Measurements from ENCODE around the gene TICAM1. TPM values are rescaled to one million over a fixed set of nuclear protein-coding genes. Genes with fewer than 3 reads are reported as not detected.

The TICAM1 gene
- total RNA-seq, 4 donors from 2014 or later, result 7.5 to 8.3 (median 8.0) TPM

DNA sequence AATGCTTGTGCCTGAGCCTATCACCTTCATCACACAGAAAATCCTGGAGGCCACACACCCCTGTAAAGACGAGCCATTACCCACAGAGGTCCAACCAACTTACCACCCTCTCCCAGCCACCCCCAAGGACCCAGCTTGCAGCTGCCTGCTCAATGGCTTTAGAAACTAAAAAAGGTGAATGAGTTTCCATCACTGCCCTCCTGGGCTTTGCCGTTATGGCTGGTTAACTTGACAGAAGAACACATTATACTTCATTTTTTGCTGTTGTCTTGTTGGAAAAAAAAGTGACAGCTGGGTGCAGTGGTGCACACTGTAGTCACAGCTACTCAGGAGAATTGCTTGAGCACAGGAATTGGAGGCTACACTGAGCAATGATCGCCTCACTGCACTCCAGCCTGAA lies 57.4 kb downstream of the TICAM1 start:
- no peaks in the 10 kb centered on the region for H3K4me1 ChIP-seq
- no peak overlapping the region for H3K4me3 ChIP-seq
- intact Hi-C loops (cut with DNase I), result no loop called here
- TF ChIP-seq EP300 (IDR thresholded peaks at IDR 0.05), result no peak
- no peak for TF ChIP-seq POLR2A (IDR thresholded peaks at IDR 0.05; ENCODE audit: low read depth)
- TF ChIP-seq POLR2AphosphoS5 (IDR thresholded peaks at IDR 0.05), result no peak
- TF ChIP-seq, protein P1, sequence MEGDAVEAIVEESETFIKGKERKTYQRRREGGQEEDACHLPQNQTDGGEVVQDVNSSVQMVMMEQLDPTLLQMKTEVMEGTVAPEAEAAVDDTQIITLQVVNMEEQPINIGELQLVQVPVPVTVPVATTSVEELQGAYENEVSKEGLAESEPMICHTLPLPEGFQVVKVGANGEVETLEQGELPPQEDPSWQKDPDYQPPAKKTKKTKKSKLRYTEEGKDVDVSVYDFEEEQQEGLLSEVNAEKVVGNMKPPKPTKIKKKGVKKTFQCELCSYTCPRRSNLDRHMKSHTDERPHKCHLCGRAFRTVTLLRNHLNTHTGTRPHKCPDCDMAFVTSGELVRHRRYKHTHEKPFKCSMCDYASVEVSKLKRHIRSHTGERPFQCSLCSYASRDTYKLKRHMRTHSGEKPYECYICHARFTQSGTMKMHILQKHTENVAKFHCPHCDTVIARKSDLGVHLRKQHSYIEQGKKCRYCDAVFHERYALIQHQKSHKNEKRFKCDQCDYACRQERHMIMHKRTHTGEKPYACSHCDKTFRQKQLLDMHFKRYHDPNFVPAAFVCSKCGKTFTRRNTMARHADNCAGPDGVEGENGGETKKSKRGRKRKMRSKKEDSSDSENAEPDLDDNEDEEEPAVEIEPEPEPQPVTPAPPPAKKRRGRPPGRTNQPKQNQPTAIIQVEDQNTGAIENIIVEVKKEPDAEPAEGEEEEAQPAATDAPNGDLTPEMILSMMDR (IDR thresholded peaks at IDR 0.05), result no peak
- no peak for DNase-seq (ENCODE audit: extremely low spot score)
- H3K36me3 ChIP-seq, result no peaks in the 10 kb centered on the region
- H3K27me3 ChIP-seq, result peaks cover 0 to 41% (median 0%) of the 10 kb centered on the region in 4 donors
- H3K27ac ChIP-seq (replicated peaks in 1 of 4), result no peak overlapping the region
- 54% methylated on average over 3 of the region's 3 CpGs for WGBS
- no peaks in the 10 kb centered on the region for H3K9me3 ChIP-seq

DNA sequence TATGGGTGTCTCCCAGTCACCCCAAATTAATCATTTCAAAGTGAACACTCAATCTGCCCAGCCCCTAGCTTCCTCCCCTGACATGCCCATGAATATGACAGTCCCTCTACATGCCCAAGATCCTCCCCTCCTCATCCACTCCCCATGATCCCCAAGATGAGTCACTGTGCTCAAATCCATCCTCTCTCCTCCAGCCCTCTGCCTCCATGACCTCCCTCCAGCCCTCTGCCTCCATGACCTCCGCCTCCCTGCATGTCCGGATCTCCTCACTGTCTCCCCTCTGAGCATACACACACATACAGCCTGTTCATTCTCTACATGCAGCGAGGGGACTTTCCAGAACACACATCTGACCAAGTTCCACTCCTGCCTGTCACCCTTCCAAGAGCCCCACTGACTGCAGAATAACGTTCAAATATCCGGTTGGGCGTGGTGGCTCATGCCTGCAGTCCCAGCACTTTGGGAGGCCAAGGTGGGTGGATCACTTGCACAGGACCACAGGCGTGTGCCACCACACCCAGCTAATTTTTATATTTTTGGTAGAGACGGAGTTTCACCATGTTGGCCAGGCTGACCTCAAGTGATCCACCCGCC lies 58.4 kb downstream of the TICAM1 start:
- no peaks in the 10 kb centered on the region for H3K9me3 ChIP-seq
- peaks cover 0 to 4% (median 0%) of the 10 kb centered on the region in 4 donors for H3K4me1 ChIP-seq
- no peak for DNase-seq (ENCODE audit: extremely low spot score)
- TF ChIP-seq EP300 (IDR thresholded peaks at IDR 0.05) (no peak), POLR2A (IDR thresholded peaks at IDR 0.05; ENCODE audit: low read depth) (no peak), POLR2AphosphoS5 (IDR thresholded peaks at IDR 0.05) (no peak)
- TF ChIP-seq, protein P1 (IDR thresholded peaks at IDR 0.05), result no peak
- H3K36me3 ChIP-seq, result no peaks in the 10 kb centered on the region
- intact Hi-C loops (cut with DNase I), result no loop called here
- H3K4me3 ChIP-seq, result no peak overlapping the region
- 60% methylated on average over 9 of the region's 9 CpGs for WGBS
- H3K27me3 ChIP-seq, result peaks cover 0 to 41% (median 0%) of the 10 kb centered on the region in 4 donors
- H3K27ac ChIP-seq (replicated peaks in 1 of 4), result no peak overlapping the region

DNA sequence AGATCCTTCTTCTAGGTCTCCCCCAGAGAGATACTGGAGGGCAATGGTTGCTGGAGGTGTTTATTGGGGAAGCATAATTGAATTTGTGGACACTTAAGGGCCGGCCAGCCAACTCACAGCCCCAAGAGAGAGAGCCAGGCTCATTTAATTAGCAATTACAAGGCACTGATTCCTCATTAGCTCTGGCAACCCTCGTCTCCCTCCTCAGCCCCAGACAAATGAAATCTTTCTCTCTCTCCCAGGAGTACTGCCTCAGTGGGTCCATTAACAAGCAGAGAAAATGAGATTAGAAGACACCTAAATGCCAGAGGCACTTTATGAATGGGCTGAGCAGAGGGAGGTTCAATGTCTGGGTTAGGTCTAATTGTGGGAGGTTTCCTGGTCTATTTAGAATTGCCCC lies 58.9 kb downstream of the TICAM1 start:
- intact Hi-C loops (cut with DNase I), result no loop called here
- H3K4me3 ChIP-seq, result no peak overlapping the region
- peaks cover 0 to 37% (median 0%) of the 10 kb centered on the region in 4 donors for H3K27me3 ChIP-seq
- no peaks in the 10 kb centered on the region for H3K9me3 ChIP-seq
- H3K27ac ChIP-seq (replicated peaks in 1 of 4), result no peak overlapping the region
- no peak for DNase-seq (ENCODE audit: extremely low spot score)
- WGBS, result 54% methylated on average over 2 of the region's 2 CpGs
- H3K36me3 ChIP-seq, result no peaks in the 10 kb centered on the region
- no peak for TF ChIP-seq POLR2AphosphoS5 (IDR thresholded peaks at IDR 0.05)
- TF ChIP-seq POLR2A (IDR thresholded peaks at IDR 0.05; ENCODE audit: low read depth), result no peak
- TF ChIP-seq, protein P1 (IDR thresholded peaks at IDR 0.05), result no peak
- TF ChIP-seq EP300 (IDR thresholded peaks at IDR 0.05), result no peak
- peaks cover 0 to 4% (median 0%) of the 10 kb centered on the region in 4 donors for H3K4me1 ChIP-seq

DNA sequence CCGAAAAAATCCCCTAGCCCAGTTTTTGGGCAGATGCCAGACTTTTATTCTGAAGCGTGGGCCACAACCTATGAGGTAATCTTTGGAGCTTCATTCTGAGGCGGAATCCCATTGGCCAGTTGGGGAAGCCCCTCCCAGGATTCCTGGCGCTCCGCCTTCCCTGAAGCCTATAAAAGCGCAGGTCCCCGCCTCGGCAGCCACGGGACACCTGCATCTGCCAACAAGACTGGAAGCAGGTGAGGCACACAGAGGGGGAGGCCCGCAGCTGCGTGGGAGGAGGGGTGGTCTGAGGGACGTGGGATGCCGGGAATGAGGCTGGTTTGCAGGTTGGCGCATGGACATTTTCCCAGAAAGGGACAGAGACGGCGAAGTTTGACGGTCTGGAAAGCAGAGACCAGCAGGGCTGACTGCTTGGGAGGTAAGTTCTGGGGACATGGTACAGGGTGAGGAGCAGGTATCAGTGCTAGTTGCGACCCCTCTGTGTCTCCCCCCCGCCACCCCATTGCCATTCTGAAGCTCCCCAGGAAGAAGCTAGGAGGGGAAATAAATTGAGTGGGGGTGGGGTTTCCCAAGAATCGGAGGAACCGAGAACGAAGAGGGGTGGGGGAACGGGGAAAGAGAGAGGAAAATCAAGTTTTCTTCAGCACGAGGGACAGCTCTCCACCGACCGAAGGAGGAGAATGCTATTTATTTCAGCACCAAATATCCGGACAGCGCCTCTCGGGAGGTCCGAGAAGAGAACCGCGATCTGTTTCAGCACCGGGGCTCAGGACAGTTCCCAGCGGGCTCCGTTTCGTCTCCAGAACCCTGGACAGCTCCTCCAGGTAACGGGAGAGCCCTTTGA lies 62.4 kb downstream of the TICAM1 start:
- H3K4me3 ChIP-seq, result no peak overlapping the region
- peaks cover 0 to 4% (median 0%) of the 10 kb centered on the region in 4 donors for H3K4me1 ChIP-seq
- WGBS, result 10% methylated on average over 32 of the region's 37 CpGs
- H3K27ac ChIP-seq (replicated peaks in 1 of 4), result peak overlapping the region in 1 of 4 donors; percentile 11
- TF ChIP-seq POLR2AphosphoS5 (IDR thresholded peaks at IDR 0.05) (peak; percentile 52 to 60), POLR2A (IDR thresholded peaks at IDR 0.05; ENCODE audit: low read depth) (no peak), EP300 (IDR thresholded peaks at IDR 0.05) (no peak)
- TF ChIP-seq, protein P1 (IDR thresholded peaks at IDR 0.05), result no peak
- no peaks in the 10 kb centered on the region for H3K36me3 ChIP-seq
- intact Hi-C loops (cut with DNase I), result no loop called here
- no peaks in the 10 kb centered on the region for H3K9me3 ChIP-seq
- H3K27me3 ChIP-seq, result peaks cover 0 to 32% (median 0%) of the 10 kb centered on the region in 4 donors
- no peak for DNase-seq (ENCODE audit: extremely low spot score)

Small RNA genes lying within 50 kb of the gene (small RNA-seq; reads per million reads assigned to genes)
- gene MIR7-3, result 0 to 0.34 (median 0) reads per million in 3 donors

Other genes starting within 250 kb of the TICAM1 start
- 10 to 100 TPM in 3 of 4 donors, 1 to 10 TPM in 1; 5.5 to 16.5 (median 13.2) TPM for gene TNFAIP8L1, start 192.2 kb downstream of the TICAM1 start, total RNA-seq
- gene MYDGF, start 161.4 kb downstream of the TICAM1 start, total RNA-seq, result 10 to 100 TPM; 22.8 to 59.2 (median 42.8) TPM
- gene DPP9, start 107.9 kb downstream of the TICAM1 start, total RNA-seq, result 100 to 1,000 TPM in 1 of 4 donors, 10 to 100 TPM in 3; 42.4 to 106 (median 56.0) TPM
- 10 to 100 TPM; 16.2 to 22.8 (median 19.9) TPM for gene FEM1A, start 40.0 kb downstream of the TICAM1 start, total RNA-seq
- gene PLIN3, start 36.0 kb upstream of the TICAM1 start, total RNA-seq, result 10 to 100 TPM; 15.4 to 69.0 (median 51.1) TPM
- under 1 TPM in 1 of 4 donors, not detected in 3; 0.26 TPM for gene ARRDC5, start 71.2 kb upstream of the TICAM1 start, total RNA-seq
- 1 to 10 TPM in 1 of 4 donors, under 1 TPM in 3; 0.33 to 1.2 (median 0.64) TPM for gene UHRF1, start 77.8 kb upstream of the TICAM1 start, total RNA-seq
- 10 to 100 TPM; 26.0 to 51.2 (median 34.2) TPM for gene KDM4B, start 137.4 kb upstream of the TICAM1 start, total RNA-seq

Measured in esophagus muscularis mucosa (tissue), 4 donors.